HG03064 (cell line): Measurements from ENCODE around the gene KLHDC7B.
A peak's percentile ranks its signal among the peaks of the same experiment; 100 is the strongest.

Source experiments
- ATAC-seq: cut with Tn5 transposase; IDR thresholded peaks from one replicate; pipeline ENCODE4 v1.9.1; 2021; ENCODE audit warnings: low read depth; ENCODE audit not compliant: unreplicated experiment

The KLHDC7B gene

GRCh38 chr22:50569896-50570535 is 24.3 kb downstream of the KLHDC7B start:
- no peak for ATAC-seq

DNA sequence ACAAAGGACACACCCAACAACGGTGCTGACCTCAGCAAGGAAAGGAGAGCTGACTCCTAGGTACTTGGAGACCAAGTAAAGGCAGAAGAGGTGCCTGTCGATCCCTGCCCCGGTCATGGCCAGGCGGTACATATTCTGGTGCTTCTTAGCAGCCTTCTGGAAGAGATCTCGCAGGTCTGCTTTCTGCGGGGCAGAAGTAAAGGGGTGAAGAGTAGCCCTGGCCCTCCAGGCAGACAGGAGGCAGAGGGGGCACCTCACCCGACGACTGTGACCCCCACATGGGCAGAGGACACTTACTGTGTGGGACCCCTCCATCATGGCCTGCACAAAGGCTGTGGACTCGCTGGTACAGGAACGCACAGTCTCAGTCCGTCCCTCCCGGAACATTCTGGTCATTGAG is 25.2 kb downstream of the KLHDC7B start:
- no peak for ATAC-seq

DNA sequence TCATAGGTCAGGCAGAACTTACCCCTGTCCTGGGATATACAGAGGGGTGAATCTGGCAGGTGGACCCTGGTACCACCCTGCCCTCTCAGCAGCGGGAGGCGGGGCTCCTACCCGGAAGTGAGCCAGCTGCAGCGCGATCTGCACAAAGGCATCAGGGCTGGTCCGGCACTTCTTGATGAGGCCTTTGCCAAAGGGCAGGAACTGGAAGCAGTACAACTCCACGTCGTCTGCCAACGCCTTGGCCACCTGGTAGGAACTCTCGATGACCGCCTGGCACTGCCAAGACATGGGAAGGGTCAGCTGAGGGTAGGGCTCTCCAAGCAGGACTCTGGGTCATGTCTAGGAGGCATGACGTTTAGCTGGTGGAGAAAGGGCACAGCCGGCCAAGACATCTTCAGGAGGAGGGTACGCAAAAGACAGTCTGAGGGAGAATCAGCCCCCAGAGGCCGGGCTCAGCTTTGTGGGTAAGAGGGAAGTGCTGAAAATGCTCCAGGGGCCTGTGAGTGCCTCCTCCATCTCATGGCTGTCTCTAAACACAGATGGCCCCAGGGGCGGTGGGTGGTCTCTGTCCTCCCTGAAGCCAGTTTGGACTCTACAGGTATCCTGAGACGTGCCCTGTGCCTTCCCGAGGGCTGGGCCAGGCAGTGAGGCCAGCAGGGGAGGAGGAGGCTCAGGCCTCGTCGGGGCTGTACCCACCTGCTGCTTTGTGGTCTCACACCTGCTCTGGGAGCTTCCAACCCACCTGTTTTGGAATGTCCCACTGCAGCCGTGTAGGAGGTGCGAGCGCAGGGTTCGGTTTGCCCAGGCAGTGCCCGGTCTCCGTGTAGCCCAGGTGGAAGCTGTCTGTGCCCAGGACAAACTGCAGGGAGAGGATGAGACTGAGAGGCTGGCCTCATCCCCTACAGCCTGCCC is 25.8 kb downstream of the KLHDC7B start:
- ATAC-seq: no peak

- no peak for ATAC-seq
Measured at GRCh38 chr22:50572965-50573364, 27.3 kb downstream of the KLHDC7B start.

GRCh38 chr22:50573491-50574382 is 28.0 kb downstream of the KLHDC7B start:
- ATAC-seq: no peak

DNA sequence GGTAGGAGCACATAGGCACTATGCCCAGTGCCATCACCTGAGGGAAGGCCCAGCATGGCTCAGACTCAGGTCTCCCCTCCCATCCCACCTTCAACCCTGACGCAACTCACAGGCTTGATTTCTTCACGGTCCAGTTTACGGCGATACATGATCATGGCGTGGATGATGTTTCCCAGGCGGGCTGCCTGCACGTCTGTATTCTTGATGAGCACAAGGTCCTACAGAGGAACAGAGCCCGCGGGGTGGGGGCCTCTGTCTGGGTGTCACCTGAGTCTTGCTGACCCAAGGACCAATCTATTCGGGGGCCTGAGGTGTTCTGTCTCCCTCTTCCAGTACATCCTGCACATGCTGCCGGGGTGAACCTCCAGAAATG is 28.7 kb downstream of the KLHDC7B start:
- ATAC-seq: no peak

DNA sequence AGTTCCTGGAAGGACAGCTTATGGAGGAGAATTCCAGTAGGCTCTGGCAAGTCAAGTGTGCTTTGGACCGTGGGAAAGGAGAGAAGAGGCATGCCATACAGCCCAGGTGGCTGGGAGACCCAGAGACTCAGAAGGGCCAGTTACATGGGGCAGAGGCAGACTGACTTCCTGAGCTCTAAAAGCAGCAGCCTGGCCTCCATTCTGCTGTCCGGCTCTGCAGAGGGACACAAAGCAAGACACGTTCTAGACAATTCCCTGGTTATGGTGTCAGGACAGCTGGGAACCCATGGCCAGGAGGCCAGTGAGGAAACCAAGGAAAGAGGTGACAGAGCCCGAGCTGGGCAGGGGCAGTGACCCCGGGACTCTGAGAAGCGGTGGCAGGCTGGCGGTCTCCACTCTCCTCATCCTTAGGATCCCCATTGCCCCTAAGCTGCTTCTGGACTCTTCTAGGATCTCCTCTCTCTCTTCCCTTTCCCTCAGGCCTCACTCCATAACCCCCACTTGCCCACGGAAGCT is 29.8 kb downstream of the KLHDC7B start:
- ATAC-seq: no peak

DNA sequence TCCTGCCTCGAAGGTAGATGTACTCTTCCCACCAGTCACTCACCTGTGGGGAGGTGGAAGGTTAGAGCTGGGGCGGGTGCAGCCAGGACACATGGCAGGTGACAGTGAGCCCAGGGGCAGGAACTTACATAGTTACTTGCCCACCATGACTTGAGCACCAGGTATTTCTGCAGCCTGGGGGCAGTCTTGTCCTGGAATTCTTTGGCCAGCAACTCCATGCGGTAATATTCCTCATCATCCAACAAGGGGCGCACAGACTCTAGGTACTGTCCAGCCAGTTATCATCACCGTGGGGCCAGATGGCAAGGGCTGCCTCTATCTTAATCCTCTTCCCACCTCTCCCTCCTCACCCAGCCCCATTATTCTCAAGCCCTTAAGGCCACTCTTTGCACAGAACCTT is 30.4 kb downstream of the KLHDC7B start:
- ATAC-seq: no peak

- no peak for ATAC-seq
Measured at GRCh38 chr22:50576806-50577696, 31.4 kb downstream of the KLHDC7B start.

GRCh38 chr22:50577697-50577986 is 31.9 kb downstream of the KLHDC7B start:
- ATAC-seq: no peak

GRCh38 chr22:50577987-50578775 is 32.5 kb downstream of the KLHDC7B start, which contains the start of gene CPT1B:
Gene CPT1B, minus strand, starts transcription at chr22:50578427. Its CDS starts 512 bp downstream, at chr22:50577915.
- no peak for ATAC-seq

GRCh38 chr22:50578776-50579310 is 33.1 kb downstream of the KLHDC7B start:
- ATAC-seq: no peak

GRCh38 chr22:50579752-50580151 is 34.1 kb downstream of the KLHDC7B start:
- no peak for ATAC-seq

- ATAC-seq: no peak
Measured at GRCh38 chr22:50581031-50581949, 35.6 kb downstream of the KLHDC7B start.

DNA sequence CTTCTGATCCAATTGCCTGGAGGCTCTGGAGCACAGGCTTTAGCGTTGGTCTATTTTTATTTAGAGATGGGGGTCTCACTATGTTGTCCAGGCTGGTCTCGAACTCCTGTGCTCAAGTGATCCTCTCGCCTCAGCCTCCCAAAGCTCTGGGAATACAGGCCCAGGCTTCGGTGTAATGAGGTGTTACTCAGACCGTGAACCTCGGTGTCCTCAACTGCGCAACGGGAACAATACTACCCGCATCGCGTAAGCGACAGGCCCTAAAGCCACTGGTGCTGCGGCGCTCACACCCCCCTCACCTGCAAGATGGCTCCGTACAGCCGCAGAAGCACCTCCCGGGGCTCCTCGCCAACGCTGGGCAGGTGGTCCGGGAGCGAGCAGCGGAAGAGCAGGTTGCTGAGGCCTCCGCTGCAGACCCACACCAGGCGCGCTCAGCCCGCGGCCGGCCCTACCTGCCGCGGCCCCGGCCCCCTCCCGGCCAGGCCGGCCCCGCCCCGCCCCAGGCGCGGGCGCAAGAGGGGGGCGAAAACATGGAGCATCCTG is 36.3 kb downstream of the KLHDC7B start:
- no peak for ATAC-seq

- ATAC-seq: peak; percentile 80
Measured at GRCh38 chr22:50582493-50583293, 37.0 kb downstream of the KLHDC7B start, which contains the start of gene CHKB. Gene CHKB, minus strand, starts transcription at chr22:50582849. Its CDS starts 68 bp downstream, at chr22:50582781.
